ENCODE data around the gene RNU6-8.

Gene RNU6-8

DNA sequence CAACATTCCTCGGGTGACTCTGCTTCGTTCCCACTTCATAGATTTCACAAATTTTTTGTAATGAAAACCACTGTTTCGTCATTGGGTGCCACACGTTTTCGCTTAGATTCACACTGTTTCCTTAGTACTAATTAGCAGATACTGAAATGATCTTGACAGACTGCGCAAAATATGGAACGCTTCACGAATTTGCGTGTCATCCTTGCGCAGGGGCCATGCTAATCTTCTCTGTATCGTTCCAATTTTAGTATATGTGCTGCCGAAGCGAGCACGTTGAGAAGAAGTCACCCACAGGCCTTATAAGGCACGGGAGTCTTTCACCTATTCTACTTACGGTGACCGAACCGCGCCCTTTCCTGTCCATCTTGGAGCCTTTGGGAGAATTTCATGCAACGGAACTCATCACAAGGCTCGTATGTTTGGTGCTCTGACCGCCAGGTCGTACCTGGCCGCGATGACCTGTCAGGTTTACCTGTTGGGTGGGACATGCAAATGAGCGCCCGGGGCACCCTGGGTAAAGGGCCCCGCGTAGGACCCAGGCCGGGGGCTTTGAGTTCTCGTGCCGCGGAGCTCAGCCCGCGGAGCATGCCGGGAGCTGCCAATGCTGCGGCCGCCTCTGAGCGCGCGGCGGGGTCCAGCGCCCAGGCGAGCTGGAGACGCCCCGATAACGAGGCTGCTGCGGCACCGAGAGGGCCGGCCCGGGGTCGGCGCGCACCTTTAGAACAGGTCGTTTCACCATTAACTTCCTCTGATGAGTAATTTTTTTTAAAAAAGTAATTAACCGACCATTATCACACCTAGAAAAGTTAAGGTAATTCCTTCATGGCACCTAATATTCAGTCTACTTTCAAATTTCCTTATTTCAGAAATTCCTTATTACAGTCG is at the start of gene RNU6-8:
TSS of gene RNU6-8 (minus strand) at position 272 of the 885 bp plus-strand sequence.
- H3K36me3 ChIP-seq (ENCODE audit: control insufficient read depth, insufficient read depth, low read length): no peaks in the 10 kb centered on the region
- H3K27me3 ChIP-seq (ENCODE audit: control insufficient read depth, insufficient read depth, low read length): peaks cover 3% of the 10 kb centered on the region
- H3K9ac ChIP-seq (ENCODE audit: low read depth, low read length): peak within 1 kb of the TSS; percentile 92
- H3K4me3 ChIP-seq (ENCODE audit: low read depth, low read length): peak within 1 kb of the TSS; percentile 94
- H3K9me3 ChIP-seq (ENCODE audit: control insufficient read depth, insufficient read depth, low read length): no peaks in the 10 kb centered on the region
- no peaks in the 10 kb centered on the region for H3K4me1 ChIP-seq (ENCODE audit: control insufficient read depth, insufficient read depth, low read length)

DNA sequence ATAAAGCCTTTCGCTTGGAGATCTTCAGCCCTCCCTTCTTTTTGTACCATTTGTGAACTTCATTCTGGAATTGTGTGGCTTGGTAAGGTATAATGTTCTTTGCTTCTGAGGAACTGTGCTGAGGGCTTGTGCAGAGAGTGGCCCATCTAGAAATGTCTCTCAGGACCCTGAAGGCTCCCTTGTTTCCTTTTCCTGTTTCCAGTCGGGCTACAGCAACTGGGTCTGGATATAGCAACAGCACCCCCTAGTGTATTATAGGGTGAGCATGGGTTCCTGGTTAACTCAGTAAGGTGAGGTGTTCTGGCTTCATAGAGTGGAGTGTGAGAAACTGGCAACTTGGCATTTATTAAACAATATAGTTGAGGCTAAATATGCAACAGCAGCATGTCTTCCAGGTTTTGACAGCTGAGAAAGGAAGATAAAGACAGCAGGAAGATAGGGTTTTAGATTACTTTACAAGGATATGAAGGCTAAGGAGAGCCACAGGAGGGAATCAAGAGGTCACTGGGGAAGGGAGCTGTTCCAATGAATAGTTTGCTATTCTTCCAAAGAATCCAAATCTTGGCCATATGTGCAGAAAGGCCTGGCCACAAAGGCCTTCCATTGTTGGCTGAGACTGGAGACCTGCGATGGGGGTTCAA is 49.1 kb upstream of the RNU6-8 start:
- no peak overlapping the region for H3K9ac ChIP-seq (ENCODE audit: low read depth, low read length)
- no peaks in the 10 kb centered on the region for H3K27me3 ChIP-seq (ENCODE audit: control insufficient read depth, insufficient read depth, low read length)
- no peaks in the 10 kb centered on the region for H3K9me3 ChIP-seq (ENCODE audit: control insufficient read depth, insufficient read depth, low read length)
- no peaks in the 10 kb centered on the region for H3K4me1 ChIP-seq (ENCODE audit: control insufficient read depth, insufficient read depth, low read length)
- no peak overlapping the region for H3K4me3 ChIP-seq (ENCODE audit: low read depth, low read length)
- no peaks in the 10 kb centered on the region for H3K36me3 ChIP-seq (ENCODE audit: control insufficient read depth, insufficient read depth, low read length)

DNA sequence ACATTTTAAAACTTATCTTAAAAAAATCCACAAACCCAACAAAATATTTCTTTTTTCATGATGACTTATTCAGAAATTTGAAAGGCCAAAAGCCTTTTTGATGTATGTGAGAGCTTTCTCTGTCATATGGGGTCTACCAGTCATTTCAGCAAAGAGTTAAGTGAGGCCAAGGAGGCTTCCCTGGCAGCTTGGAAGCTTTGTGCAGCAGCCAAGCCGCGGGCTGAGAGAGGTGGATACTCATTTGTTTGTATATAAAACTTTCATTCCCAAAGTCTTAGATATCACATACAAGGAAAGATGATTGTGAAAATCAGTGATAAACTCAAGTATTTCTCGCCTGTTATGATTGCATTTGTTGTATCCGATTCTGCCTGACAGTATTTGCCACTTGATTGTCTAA is 48.5 kb upstream of the RNU6-8 start:
- H3K4me1 ChIP-seq (ENCODE audit: control insufficient read depth, insufficient read depth, low read length): no peaks in the 10 kb centered on the region
- H3K9me3 ChIP-seq (ENCODE audit: control insufficient read depth, insufficient read depth, low read length): no peaks in the 10 kb centered on the region
- no peak overlapping the region for H3K4me3 ChIP-seq (ENCODE audit: low read depth, low read length)
- H3K27me3 ChIP-seq (ENCODE audit: control insufficient read depth, insufficient read depth, low read length): no peaks in the 10 kb centered on the region
- no peaks in the 10 kb centered on the region for H3K36me3 ChIP-seq (ENCODE audit: control insufficient read depth, insufficient read depth, low read length)
- no peak overlapping the region for H3K9ac ChIP-seq (ENCODE audit: low read depth, low read length)

DNA sequence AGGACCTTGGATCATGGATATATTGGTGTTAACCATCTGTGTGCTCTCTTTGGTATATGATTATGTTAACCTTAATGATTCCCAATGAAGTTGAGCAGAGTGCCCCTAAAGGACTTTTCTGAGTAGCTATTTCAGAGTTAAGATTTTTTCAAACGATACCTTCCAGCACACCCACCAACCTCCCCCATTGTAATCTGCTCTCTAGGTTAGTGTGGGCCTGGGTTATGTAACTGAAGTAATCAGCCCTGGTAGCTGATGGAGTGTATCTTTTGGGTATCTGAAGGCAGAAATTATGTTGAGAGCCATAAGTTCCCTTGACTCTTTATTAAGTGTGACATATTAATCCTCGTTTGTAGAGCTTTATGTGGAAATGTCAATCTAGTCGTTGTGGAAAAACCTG is 47.6 kb upstream of the RNU6-8 start:
- Histone ChIP-seq H3K9ac (ENCODE audit: low read depth, low read length) (no peak overlapping the region), H3K4me3 (ENCODE audit: low read depth, low read length) (no peak overlapping the region), H3K9me3 (ENCODE audit: control insufficient read depth, insufficient read depth, low read length) (no peaks in the 10 kb centered on the region), H3K27me3 (ENCODE audit: control insufficient read depth, insufficient read depth, low read length) (no peaks in the 10 kb centered on the region), H3K36me3 (ENCODE audit: control insufficient read depth, insufficient read depth, low read length) (no peaks in the 10 kb centered on the region), H3K4me1 (ENCODE audit: control insufficient read depth, insufficient read depth, low read length) (no peaks in the 10 kb centered on the region)

DNA sequence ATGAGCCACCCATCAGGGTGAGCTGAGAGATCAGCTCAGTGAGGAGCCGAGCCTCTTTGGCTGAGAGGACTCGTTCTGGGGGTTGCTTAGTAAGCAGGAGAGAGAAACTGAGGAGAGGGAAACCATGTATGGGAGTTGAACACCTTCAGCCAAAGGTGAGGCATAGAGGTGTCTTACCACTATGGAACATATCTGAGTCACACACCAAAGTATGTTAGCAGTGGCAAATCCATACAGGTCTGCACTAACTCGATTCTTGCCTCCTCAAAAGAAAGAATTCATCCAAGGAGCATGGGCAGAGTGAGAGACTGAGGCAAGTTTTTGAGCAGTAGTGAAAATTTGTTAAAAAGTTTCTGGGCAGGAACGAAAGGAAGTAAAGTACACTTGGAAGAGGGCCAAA is 46.7 kb upstream of the RNU6-8 start:
- H3K36me3 ChIP-seq (ENCODE audit: control insufficient read depth, insufficient read depth, low read length): no peaks in the 10 kb centered on the region
- H3K9me3 ChIP-seq (ENCODE audit: control insufficient read depth, insufficient read depth, low read length): no peaks in the 10 kb centered on the region
- H3K9ac ChIP-seq (ENCODE audit: low read depth, low read length): no peak overlapping the region
- no peaks in the 10 kb centered on the region for H3K4me1 ChIP-seq (ENCODE audit: control insufficient read depth, insufficient read depth, low read length)
- no peaks in the 10 kb centered on the region for H3K27me3 ChIP-seq (ENCODE audit: control insufficient read depth, insufficient read depth, low read length)
- no peak overlapping the region for H3K4me3 ChIP-seq (ENCODE audit: low read depth, low read length)

DNA sequence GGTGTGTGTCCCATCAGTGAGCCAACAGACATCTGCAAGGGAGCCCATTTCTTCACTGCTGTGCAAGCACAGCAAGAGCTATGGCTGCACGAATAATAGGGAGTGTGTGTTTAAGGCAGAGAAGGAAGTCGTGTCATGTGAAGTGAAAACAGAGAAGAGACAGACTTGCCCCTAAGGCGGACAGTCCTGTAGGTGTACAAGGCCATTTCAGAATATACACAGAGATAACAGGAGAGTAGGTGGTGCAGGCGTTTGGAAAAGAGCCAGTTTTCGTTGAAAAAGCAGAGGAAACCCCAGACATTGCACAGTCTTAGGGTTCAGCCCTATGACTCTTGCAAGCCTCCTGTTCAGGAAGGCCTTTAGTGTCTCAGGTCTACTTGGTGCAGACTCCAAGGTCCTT is 46.3 kb upstream of the RNU6-8 start:
- no peak overlapping the region for H3K9ac ChIP-seq (ENCODE audit: low read depth, low read length)
- H3K27me3 ChIP-seq (ENCODE audit: control insufficient read depth, insufficient read depth, low read length): no peaks in the 10 kb centered on the region
- H3K9me3 ChIP-seq (ENCODE audit: control insufficient read depth, insufficient read depth, low read length): no peaks in the 10 kb centered on the region
- no peaks in the 10 kb centered on the region for H3K4me1 ChIP-seq (ENCODE audit: control insufficient read depth, insufficient read depth, low read length)
- no peak overlapping the region for H3K4me3 ChIP-seq (ENCODE audit: low read depth, low read length)
- no peaks in the 10 kb centered on the region for H3K36me3 ChIP-seq (ENCODE audit: control insufficient read depth, insufficient read depth, low read length)

DNA sequence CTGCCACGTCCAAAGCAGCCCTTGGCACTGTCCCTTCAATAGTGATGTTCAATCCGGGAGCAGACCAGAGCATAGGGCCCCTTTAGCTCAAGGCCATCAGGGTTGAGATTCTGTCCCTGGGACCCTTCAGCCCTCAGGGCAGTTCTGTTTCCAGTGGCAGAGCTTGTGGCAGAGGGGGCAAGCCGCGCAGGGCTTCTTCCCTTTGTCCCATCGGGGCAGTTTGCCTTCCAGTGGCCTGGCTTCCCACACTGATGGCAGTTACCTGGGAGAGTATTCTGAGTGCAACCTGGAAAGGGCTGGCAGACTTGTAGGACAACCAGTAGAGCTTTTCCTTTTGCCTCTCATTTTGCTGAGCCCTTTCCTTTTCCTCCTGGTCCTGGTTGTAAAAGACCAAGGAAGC is 43.7 kb upstream of the RNU6-8 start:
- H3K36me3 ChIP-seq (ENCODE audit: control insufficient read depth, insufficient read depth, low read length): no peaks in the 10 kb centered on the region
- H3K4me1 ChIP-seq (ENCODE audit: control insufficient read depth, insufficient read depth, low read length): no peaks in the 10 kb centered on the region
- no peak overlapping the region for H3K9ac ChIP-seq (ENCODE audit: low read depth, low read length)

DNA sequence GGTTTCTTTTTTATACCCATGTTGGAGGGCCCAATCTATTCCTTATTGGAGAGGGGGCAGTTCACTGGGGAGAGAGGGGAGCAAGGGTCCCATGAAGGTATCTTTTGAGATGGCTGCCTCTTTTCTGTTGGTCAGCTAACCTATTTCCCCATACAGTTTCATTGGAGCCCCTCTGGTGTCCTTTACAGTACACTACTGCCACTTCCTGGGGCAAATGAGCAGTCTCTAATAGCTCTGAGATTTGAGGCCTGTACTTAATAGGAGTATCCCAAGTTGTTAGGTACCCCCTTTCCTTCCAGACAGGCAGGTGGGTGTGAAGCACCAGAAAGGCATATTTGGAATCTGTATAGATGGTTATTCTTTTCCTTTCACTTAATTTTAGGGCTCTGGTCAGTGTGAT is 41.3 kb upstream of the RNU6-8 start:
- Histone ChIP-seq H3K27me3 (ENCODE audit: control insufficient read depth, insufficient read depth, low read length) (no peaks in the 10 kb centered on the region), H3K4me3 (ENCODE audit: low read depth, low read length) (no peak overlapping the region), H3K36me3 (ENCODE audit: control insufficient read depth, insufficient read depth, low read length) (no peaks in the 10 kb centered on the region), H3K9ac (ENCODE audit: low read depth, low read length) (no peak overlapping the region), H3K4me1 (ENCODE audit: control insufficient read depth, insufficient read depth, low read length) (no peaks in the 10 kb centered on the region), H3K9me3 (ENCODE audit: control insufficient read depth, insufficient read depth, low read length) (peaks cover 6% of the 10 kb centered on the region)

More for the DNA sequence above, 43.7 kb upstream of the RNU6-8 start:
- no peaks in the 10 kb centered on the region for H3K9me3 ChIP-seq (ENCODE audit: control insufficient read depth, insufficient read depth, low read length)
- no peak overlapping the region for H3K4me3 ChIP-seq (ENCODE audit: low read depth, low read length)
- H3K27me3 ChIP-seq (ENCODE audit: control insufficient read depth, insufficient read depth, low read length): no peaks in the 10 kb centered on the region

DNA sequence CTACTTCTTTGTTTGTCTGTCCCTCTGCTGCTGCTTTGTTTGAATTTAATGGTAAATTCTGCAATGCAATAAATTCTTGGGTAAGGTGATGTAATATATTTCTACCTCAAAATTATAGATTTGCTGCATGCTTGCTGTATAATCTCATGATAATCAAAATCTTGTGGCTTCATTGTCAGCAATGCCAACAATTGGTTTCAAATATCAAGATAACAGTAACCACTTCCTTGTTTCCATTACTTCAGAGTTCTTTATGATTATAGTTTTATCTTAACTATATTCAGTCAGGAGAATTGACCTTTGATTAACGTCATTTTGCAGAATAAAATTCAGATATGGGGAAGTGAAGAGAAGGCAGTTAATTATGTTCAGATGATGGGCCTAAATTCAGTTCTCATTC is 30.2 kb upstream of the RNU6-8 start:
- H3K27me3 ChIP-seq (ENCODE audit: control insufficient read depth, insufficient read depth, low read length): no peaks in the 10 kb centered on the region
- H3K36me3 ChIP-seq (ENCODE audit: control insufficient read depth, insufficient read depth, low read length): no peaks in the 10 kb centered on the region
- no peak overlapping the region for H3K4me3 ChIP-seq (ENCODE audit: low read depth, low read length)
- peaks cover 2% of the 10 kb centered on the region for H3K4me1 ChIP-seq (ENCODE audit: control insufficient read depth, insufficient read depth, low read length)
- H3K9ac ChIP-seq (ENCODE audit: low read depth, low read length): no peak overlapping the region
- H3K9me3 ChIP-seq (ENCODE audit: control insufficient read depth, insufficient read depth, low read length): no peaks in the 10 kb centered on the region

DNA sequence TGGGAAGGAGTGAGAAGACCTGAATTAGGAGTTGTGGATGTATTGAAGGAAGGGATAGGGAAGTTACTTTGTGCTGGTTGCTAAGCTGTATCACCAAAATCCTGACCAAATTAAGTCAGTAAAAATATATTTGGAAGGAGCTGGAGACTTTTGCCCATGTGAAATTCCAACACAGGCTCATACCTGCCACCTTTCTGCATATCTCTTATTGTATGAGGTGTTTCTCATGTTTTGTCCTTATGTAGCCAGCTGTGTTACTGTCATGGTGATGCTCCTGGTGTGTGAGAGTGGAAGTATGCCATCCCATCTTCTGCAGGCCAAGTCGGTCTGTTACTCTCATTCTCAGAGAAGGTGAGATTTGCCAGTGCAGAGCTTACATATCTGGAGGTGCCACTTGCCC is 29.4 kb upstream of the RNU6-8 start:
- Histone ChIP-seq H3K9ac (ENCODE audit: low read depth, low read length) (no peak overlapping the region), H3K4me1 (ENCODE audit: control insufficient read depth, insufficient read depth, low read length) (peaks cover 2% of the 10 kb centered on the region), H3K36me3 (ENCODE audit: control insufficient read depth, insufficient read depth, low read length) (no peaks in the 10 kb centered on the region), H3K9me3 (ENCODE audit: control insufficient read depth, insufficient read depth, low read length) (no peaks in the 10 kb centered on the region), H3K27me3 (ENCODE audit: control insufficient read depth, insufficient read depth, low read length) (no peaks in the 10 kb centered on the region), H3K4me3 (ENCODE audit: low read depth, low read length) (no peak overlapping the region)

DNA sequence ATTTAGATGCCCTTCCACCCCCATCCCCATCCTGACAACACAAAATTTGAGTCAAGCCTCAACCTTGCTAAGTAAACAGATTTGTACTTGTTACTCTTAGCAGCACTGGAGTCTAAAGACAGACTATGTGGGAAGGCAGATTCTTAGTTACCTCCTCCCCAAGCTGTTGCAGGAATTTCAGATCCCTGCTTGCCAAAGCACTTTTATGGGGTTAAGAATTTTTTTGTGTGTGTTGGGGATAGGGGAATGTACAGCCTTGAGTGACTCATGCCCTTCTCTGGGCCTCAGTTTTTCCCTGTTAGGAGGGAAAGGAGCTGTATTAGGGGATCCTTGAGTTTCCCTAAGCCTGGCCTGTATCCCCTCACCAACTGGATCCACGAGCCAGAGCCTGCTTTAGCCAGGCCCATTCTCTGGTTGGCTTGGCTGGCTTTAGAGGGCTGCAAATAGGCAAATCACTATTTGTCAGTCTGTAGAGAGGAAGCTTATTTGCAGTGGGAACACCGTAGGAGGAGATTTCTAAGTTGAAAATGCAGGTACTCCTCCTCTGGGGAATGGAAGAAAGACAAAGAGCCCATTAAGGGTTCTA is 27.7 kb upstream of the RNU6-8 start:
- no peak overlapping the region for H3K4me3 ChIP-seq (ENCODE audit: low read depth, low read length)

DNA sequence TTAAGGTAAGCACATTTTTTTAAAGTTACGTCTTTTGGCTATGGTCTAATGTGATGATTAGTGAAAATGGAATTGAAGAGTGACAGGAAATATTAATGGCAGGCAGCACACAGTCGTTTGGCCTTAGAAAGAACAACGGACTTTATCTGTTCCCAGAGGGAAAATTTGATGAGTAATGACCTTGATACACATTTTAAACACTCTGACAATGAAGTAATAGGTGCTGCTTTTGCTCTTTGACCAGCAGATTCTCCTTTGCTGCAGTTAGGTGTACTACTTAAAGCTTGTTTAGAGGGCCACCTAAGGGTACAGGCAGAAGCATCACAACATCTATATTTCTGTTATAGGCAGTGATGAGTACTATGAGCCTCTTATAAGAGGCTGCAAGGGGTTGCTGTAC is 27.1 kb upstream of the RNU6-8 start:
- Histone ChIP-seq H3K4me3 (ENCODE audit: low read depth, low read length) (no peak overlapping the region), H3K9ac (ENCODE audit: low read depth, low read length) (no peak overlapping the region)

More for the DNA sequence above, 27.7 kb upstream of the RNU6-8 start:
- peaks cover 2% of the 10 kb centered on the region for H3K4me1 ChIP-seq (ENCODE audit: control insufficient read depth, insufficient read depth, low read length)
- no peaks in the 10 kb centered on the region for H3K36me3 ChIP-seq (ENCODE audit: control insufficient read depth, insufficient read depth, low read length)
- H3K9me3 ChIP-seq (ENCODE audit: control insufficient read depth, insufficient read depth, low read length): no peaks in the 10 kb centered on the region
- H3K9ac ChIP-seq (ENCODE audit: low read depth, low read length): no peak overlapping the region
- no peaks in the 10 kb centered on the region for H3K27me3 ChIP-seq (ENCODE audit: control insufficient read depth, insufficient read depth, low read length)

More for the DNA sequence above, 27.1 kb upstream of the RNU6-8 start:
- peaks cover 2% of the 10 kb centered on the region for H3K4me1 ChIP-seq (ENCODE audit: control insufficient read depth, insufficient read depth, low read length)
- no peaks in the 10 kb centered on the region for H3K9me3 ChIP-seq (ENCODE audit: control insufficient read depth, insufficient read depth, low read length)
- no peaks in the 10 kb centered on the region for H3K27me3 ChIP-seq (ENCODE audit: control insufficient read depth, insufficient read depth, low read length)
- H3K36me3 ChIP-seq (ENCODE audit: control insufficient read depth, insufficient read depth, low read length): no peaks in the 10 kb centered on the region
